RWPE2 (cell line): ENCODE measurements around the gene TTC34.
"Not testable (repeated sequence)": the region's sequence is repeated elsewhere in the genome, so short reads cannot be mapped to it uniquely, and the experiment has no call there.

Source experiments
- ATAC-seq: fragments of 200-7000 bp; cut with Tn5 transposase; 3 replicates; pipeline ENCODE4 v1.9.1; 2021; ENCODE audit warnings: low read depth
- DNase-seq: peaks from one replicate; pipeline ENCODE4 v3.0.0-alpha.2; 2020; ENCODE audit warnings: low spot score
- H3K27ac ChIP-seq: fragments of 450-650 bp; 2 replicates; pipeline ENCODE4 v1.5.1; 2017; ENCODE audit warnings: mild to moderate bottlenecking; ENCODE audit not compliant: poor library complexity, severe bottlenecking
- H3K27me3 ChIP-seq: fragments of 250-450 bp; sonication (Bioruptor Pico); 2 replicates; pipeline ENCODE4 v1.5.1; 2021; ENCODE audit warnings: mild to moderate bottlenecking, moderate library complexity; ENCODE audit not compliant: insufficient read depth, poor library complexity, severe bottlenecking
- H3K36me3 ChIP-seq: fragments of 250-450 bp; sonication (Bioruptor Pico); 2 replicates; pipeline ENCODE4 v1.5.1; 2020; ENCODE audit warnings: low read depth, mild to moderate bottlenecking, moderate library complexity
- H3K4me1 ChIP-seq: fragments of 250-450 bp; sonication (Bioruptor Pico); 2 replicates; pipeline ENCODE4 v1.5.1; 2021; ENCODE audit warnings: mild to moderate bottlenecking, moderate library complexity; ENCODE audit not compliant: insufficient read depth, poor library complexity, severe bottlenecking
- H3K4me3 ChIP-seq: fragments of 250-450 bp; sonication (Bioruptor Pico); 2 replicates; pipeline ENCODE4 v1.5.1; 2021; ENCODE audit warnings: mild to moderate bottlenecking, moderate library complexity; ENCODE audit not compliant: severe bottlenecking
- H3K9me3 ChIP-seq: fragments of 250-450 bp; sonication (Bioruptor Pico); 2 replicates; pipeline ENCODE4 v1.5.1; 2021; ENCODE audit warnings: mild to moderate bottlenecking, moderate library complexity; ENCODE audit not compliant: severe bottlenecking
- CTCF ChIP-seq: fragments of 450-650 bp; IDR thresholded peaks from one replicate; pipeline ENCODE4 v1.5.1; 2017; ENCODE audit warnings: mild to moderate bottlenecking, moderate library complexity; ENCODE audit not compliant: poor library complexity, severe bottlenecking

The TTC34 gene

DNA sequence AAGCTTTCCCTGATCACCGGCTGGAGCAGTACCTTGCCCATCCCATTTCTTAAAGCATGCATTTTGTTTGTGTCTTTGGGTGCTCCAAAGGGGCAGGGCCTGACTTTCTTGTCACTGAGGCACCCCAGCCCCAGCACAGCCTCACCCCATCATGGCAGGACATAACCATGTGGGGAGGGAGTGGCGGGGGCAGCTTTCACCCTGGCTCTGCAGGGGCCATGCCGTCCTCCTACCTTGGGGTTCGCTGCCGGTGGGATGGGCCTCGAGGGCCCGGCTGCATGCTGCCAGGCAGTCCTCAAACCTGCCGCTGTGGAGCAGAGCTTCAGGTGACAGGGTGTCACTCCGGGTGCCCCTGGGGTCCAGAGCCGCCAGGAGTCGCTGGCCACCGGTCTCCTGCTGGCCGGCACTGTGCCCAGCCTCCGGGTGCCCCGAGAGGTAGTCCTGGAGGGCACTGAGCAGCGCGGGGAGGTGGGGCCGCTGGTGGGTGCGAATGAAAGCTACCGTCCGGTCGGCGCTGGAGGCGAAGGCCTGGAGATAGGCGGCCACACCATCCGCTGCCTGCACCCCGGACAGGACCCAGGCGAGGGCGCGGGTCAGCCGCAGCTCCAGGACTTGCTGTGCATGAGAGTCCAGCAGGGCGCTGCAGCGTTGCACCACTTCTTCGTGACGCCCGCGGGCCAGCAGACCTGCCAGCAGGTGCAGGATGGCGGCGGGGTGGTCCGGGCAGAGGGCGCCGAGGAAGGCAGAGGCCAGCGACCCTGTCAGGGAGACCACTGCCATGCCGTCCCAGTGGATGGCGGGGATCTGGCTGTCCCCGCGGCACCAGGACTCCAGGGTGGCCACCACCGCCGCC, 1.5 kb downstream of the TTC34 start:
- DNase-seq (peak; percentile 59), ATAC-seq (no peak)
- Histone ChIP-seq H3K27me3 (no peaks in the 10 kb centered on the region), H3K9me3 (no peaks in the 10 kb centered on the region), H3K27ac (no peak overlapping the region), H3K36me3 (no peaks in the 10 kb centered on the region), H3K4me3 (no peak overlapping the region), H3K4me1 (no peaks in the 10 kb centered on the region)
- TF ChIP-seq CTCF = no peak

GRCh38 chr1:2798958-2799357, 2.5 kb downstream of the TTC34 start:
- H3K9me3 ChIP-seq, H3K36me3 ChIP-seq, H3K4me3 ChIP-seq, H3K27ac ChIP-seq, ATAC-seq, H3K4me1 ChIP-seq, H3K27me3 ChIP-seq: not testable (repeated sequence)
- DNase-seq = peak; percentile 26

GRCh38 chr1:2797741-2798016, 3.8 kb downstream of the TTC34 start:
- DNase-seq (no peak), ATAC-seq (no peak)
- H3K4me1 ChIP-seq = no peaks in the 10 kb centered on the region
- H3K4me3 ChIP-seq = no peak overlapping the region
- H3K36me3 ChIP-seq = no peaks in the 10 kb centered on the region
- no peak overlapping the region for H3K27ac ChIP-seq
- H3K27me3 ChIP-seq = no peaks in the 10 kb centered on the region
- TF ChIP-seq CTCF = no peak
- H3K9me3 ChIP-seq = no peaks in the 10 kb centered on the region

- Histone ChIP-seq H3K27ac (no peak overlapping the region), H3K9me3 (no peaks in the 10 kb centered on the region), H3K27me3 (no peaks in the 10 kb centered on the region), H3K4me3 (no peak overlapping the region), H3K36me3 (no peaks in the 10 kb centered on the region), H3K4me1 (no peaks in the 10 kb centered on the region)
- TF ChIP-seq CTCF = no peak
- no peak for ATAC-seq
- DNase-seq = peak; percentile 34
Measured at GRCh38 chr1:2796890-2797740, 4.4 kb downstream of the TTC34 start.

DNA sequence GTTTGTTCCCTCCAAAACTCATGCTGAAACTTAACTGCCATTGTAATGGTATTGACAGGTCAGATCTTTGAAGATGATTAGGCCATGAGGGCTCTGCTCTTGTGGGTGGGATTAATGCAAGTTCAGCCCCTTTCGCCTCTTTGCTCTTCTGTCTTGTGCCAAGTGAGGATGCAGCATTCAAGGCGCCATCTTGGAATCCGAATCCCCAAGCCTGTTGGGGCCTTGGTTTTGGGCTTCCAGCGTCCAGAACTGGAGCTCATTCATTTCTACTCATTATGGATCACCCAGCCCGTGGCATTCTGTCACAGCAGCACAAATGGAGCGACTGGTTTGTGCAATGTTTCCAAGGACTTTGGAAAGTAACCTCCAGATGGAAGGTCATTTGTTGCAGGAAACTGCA, 5.6 kb downstream of the TTC34 start:
- H3K4me1 ChIP-seq = no peaks in the 10 kb centered on the region
- H3K27me3 ChIP-seq = no peaks in the 10 kb centered on the region
- ATAC-seq = no peak
- no peak for TF ChIP-seq CTCF
- no peaks in the 10 kb centered on the region for H3K36me3 ChIP-seq
- no peak for DNase-seq
- H3K27ac ChIP-seq = no peak overlapping the region
- H3K4me3 ChIP-seq = no peak overlapping the region
- no peaks in the 10 kb centered on the region for H3K9me3 ChIP-seq
